Left kidney (tissue), 2 donors: ENCODE data around the gene FSTL4. TPM values are rescaled to one million over a fixed set of nuclear protein-coding genes. Genes with fewer than 3 reads are reported as not detected.

ENCODE experiments used
- DNase-seq: peaks from one replicate; pipeline ENCODE4 v3.0.0-alpha.2; 2013
- polyA plus RNA-seq: library from polyadenylated mRNA; unstranded; fragments of 120-200 nt; gene quantifications from one replicate; pipeline ENCODE4 v1.2.1, GENCODE V29; 2013; ENCODE audit not compliant: insufficient read length

The FSTL4 gene
- polyA plus RNA-seq, 1 donor = 0.91 TPM

DNA sequence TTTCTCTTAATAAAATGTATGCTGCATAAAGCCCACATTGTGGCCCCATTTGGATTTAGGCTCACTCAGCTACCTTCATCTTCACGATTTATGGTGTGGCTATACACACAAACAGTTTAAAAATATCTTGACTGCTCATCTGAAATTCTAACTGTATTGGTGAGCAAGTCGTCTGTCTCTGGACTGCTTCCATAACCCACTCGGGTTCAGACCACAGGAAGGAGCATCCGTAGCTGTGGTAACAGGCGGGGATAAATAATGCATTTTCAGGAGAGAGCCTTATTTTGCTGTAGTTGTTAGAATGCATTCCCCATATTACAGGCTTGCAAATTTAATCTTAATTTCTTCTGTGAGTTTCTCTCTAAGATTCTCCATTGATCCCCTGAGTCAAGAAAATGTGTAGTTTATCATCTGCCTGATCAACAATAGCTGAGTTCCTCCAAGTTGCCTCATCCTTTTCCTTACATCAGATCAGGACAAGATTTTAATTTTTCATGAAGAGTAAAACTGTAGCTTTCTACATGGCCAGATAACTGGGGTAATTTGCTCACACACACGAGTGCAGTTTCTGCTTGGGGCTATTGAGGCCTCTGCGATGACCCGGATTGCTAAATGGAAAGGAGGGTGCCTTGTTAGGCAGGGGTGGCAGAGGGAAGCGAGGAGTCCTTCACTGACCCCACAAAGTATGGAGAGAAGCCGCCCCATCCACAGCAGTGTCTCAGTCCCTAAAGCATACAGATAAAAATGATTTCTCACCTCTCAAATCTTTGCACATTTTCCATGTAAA, 133.9 kb downstream of the FSTL4 start:
- DNase-seq = no peak

- DNase-seq = no peak
Measured at GRCh38 chr5:133475986-133476385, 136.4 kb downstream of the FSTL4 start.

DNA sequence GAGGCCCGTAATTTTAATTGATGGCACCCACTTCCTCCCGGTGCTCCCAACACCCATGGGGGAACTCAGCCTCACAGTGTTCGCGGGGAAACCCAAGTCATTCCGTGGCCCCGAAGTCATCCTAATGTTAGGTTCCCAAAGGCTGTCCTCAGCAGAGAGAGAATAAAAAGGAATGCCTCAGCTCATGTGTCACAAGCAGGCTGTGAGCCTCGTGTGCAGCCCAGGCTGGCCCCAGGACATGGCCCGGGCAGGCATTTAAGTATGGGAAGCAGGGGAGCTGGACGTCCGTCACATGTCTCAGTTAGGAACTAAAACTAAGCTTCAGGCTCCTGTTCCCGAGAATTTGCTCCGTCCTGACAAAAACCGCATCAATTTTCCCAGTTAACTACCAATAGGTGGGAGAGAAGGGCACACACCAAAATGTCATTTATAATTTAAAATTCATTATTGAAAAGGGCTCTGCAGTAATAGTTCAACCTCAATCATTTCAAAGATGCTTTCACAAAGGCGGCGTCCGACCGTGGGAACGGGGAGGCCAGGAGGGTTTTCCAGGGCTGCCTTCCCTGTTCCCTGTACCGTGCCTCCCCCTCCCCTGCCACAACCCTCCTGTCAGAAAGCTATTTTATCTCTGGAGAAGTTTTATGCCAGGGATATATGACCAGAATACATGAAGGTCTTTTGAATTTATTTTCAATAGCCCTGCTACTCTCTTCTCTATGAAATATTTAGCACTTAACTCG, 137.3 kb downstream of the FSTL4 start:
- no peak for DNase-seq

GRCh38 chr5:133473291-133473690, 139.1 kb downstream of the FSTL4 start:
- DNase-seq = no peak

GRCh38 chr5:133472829-133473228, 139.5 kb downstream of the FSTL4 start:
- DNase-seq = no peak

- DNase-seq = no peak
Measured at GRCh38 chr5:133471699-133472098, 140.6 kb downstream of the FSTL4 start.

DNA sequence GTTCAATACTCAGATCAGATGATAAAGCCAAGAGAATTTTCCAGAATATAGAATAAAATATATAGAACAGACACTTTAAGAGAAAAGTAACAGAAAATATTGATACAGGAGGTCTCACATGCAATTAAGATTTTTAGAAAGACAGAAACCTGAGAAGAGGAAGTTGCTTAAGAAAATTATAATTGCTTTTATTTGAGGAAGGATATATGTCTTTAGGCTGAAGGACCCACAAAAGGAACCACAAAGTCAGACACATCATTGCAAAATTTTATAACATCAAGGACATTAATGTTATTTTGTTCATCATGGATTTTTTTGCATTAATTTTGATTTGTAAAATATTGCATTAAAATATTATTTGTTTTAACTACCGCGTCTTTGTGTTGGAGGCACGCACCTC, 141.5 kb downstream of the FSTL4 start:
- DNase-seq = no peak

GRCh38 chr5:133469846-133470245, 142.5 kb downstream of the FSTL4 start:
- no peak for DNase-seq

DNA sequence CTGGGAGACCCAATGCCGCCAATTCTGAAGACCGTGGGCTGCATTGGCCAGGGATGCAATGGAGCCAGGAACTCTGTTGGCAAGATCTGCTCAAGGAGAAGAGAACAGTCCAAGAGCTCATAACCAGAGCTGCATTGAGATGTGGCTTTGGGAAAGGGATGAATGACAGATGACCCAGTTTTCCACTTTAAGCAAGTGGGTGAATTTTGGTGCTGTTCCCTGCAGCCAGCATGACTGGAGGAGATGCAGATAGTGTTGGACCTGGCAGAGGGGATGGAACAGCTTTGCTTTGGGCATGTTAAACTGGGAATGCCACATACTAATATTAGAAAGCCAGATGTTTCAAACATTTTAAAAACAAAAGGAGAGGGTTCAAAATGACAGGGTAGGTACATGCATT, 143.1 kb downstream of the FSTL4 start:
- DNase-seq = no peak

DNA sequence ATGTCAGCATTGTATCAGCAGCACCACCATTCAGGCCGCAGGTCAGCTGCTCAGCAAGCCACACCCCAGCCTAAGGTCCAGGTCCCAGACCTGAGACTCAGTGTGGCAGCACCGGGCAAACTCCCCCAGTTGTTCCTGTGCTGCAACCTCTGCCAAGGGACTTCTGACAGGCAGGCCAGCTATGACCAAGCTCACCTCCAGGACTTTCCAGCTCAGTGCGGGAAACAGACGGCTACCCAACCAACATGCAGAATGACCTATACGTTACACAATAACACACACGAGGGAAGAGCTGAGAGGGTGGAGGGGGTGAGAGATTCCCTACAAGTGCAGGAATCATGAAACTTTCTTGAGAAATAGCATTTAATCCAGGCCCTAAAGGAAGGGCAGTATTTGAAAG, 143.7 kb downstream of the FSTL4 start:
- no peak for DNase-seq

GRCh38 chr5:133467826-133468463, 144.4 kb downstream of the FSTL4 start:
- DNase-seq = peak; percentile 47

DNA sequence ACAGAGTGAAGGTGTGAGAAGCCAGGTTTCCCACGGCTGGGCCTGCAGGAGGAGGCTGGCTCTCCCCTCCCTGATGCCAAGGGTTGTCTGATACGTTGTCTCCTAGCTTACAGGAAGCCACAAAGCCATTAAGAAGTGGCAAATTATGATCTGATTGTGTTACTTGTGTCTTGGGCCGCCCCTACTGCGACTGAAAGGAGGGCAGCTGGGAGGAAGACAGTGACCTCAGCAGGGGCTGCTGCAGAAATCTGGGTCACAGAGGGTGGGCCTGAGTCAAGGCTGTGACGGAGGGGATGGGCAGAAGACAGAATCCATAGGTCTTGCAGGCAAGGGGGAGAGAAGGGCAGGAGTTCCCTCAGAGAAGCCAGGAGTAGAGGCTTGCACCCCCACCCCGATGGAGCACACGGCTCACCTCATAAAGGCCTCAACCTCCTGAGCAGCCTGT, 145.0 kb downstream of the FSTL4 start:
- no peak for DNase-seq

DNA sequence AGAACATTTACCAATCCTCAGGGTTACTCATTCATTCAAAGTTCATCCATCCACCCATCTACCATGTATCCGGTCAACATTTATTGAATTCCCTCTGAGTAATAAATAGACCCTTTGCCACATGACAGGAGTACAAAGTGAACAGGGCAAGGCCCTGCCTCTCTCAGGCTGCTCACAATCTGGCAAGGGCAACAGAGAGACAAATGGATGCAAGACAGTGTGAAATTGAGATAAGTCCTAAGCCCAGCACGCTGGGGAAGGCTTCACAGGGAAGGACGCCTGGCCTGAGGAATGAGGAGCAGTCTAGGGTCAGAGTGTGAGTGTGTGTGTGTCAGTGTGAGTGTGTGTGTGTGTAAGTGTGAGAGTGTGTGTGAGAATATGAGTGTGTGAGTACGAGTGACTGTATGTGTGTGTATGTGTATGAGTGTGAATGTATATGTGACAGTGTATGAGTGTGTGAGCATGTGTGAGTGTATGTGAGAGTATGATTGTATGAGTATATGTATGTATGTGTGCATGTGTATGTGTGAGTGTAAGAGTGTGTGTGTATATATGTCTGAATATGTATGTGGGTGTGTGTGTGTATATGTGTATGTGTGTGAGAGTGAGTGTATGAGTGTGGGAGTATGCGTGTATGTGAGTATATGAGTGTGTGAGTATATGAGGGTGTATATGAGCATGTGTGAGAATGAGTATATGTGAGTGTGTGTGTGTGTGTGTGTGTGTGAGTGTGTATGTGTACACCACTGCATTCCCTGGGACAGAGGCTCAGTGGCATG, 145.6 kb downstream of the FSTL4 start:
- DNase-seq = no peak

- no peak for DNase-seq
Measured at GRCh38 chr5:133464013-133464412, 148.3 kb downstream of the FSTL4 start.

DNA sequence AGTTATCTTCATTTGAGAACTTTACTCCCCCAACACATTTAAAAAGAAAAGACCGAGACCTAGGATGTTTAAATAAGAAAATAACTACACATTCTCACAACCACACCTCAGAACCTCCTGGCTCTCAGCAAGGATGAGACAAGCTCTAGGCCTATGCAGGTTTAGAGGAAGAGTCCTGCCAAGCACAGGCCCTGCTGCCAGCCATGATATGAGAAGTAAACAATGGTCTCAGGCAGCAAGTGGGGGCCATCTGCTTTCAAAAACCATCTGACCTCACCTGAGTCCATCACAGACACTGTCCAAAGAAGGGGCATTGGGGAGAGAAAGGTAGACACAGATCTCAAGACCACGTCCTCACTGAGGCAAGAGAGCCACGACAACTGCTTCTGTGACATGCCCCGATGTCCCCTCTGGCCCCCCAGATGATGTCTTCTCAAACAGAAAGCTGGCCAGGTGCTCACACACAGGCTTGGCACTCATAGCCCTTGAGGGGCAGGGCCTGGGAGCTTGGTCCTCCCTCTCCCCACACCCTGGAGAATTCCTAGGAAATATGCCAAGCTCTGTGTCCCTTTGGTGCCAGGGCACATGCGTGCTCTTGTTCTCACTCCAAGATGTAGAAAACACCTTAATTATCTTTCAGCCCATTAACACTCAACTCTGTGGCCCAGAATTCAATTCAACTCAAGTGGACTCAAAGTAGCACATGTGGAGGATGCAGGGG, 150.4 kb downstream of the FSTL4 start:
- DNase-seq = no peak

DNA sequence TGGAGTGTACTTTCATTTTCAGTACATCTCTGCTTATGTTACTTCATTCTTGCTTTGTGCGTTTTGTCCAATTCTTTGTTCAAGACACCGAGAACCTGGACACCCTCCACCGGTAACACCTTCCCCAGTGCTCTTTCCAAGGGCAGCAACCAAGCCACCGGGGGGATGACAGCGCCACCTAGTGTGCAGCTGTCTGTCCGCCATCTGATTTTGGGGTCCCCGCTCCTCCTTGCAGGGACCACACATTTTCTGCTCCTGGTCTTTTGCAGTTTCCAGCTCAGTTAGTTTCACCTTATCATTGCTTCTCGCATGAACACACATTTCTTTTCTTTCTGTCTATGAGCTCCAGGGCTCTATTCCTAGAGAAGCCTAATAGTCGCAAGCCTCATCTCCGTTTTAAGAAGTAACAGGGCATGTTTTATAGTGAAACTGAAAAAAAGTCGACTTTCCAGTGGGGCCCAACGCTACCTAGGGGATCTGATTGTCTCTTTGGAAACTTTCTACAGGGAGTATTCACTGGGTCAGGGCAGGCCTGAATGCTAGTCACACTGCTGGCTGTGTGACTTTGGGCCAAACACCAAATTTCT, 152.1 kb downstream of the FSTL4 start:
- no peak for DNase-seq

DNA sequence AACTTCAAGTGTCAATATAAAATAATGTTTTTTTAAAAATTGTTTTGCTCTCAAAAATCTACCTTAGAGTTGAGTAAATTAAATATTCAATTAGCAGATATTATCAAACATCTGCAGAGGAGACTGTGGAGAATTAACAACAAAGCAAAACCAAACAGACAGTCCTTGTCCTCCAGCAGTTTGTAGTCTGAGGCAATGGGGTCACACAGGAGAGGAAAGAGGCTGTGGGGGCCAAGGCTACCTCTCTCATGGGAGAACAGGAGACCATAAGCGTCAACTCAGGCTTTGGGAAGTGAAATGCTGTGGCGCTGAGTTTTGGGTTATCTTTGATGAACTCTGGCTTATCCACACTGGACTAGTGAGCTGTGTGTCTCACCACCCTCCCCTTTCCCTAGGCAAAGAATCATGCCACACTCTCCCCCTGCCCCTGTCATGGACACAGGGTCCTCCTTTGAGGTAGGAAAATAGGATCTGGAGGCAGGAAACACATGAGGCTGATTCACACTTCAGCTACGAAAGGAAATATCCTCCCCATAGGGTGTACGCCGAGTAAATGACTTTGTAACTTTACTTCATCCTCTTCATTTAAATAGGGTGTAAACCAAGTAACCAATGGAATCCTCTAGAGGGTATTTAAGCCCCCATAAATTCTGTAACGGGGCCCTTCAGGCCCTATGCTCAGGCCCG, 152.7 kb downstream of the FSTL4 start:
- no peak for DNase-seq

DNA sequence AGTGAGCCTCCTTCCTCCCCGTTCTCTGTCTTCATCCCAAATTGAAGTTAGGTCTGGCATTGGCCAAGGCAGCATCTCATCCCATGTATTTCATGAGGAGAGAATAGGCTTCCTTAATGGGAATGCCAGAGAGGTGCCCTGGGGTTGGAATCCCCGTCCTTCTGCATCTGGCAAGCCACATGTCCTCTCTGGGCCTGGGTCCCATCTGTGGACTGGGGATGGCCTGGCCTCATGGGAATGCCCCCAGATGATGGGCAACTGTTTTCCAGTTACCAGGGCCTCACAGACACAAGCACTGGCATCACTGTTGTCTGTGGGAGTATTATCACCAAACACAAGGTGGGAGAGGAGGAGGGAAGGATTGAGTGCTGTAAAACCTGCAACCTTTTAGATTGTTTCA, 153.9 kb downstream of the FSTL4 start:
- no peak for DNase-seq

GRCh38 chr5:133457439-133458355, 154.6 kb downstream of the FSTL4 start:
- DNase-seq = no peak
